Aorta (tissue), 5 donors: ENCODE data around the gene FAT1. TPM values are rescaled to one million over a fixed set of nuclear protein-coding genes. Genes with fewer than 3 reads are reported as not detected.

Experiments used
- ATAC-seq: fragments of 200-7000 bp; cut with Tn5 transposase; one replicate; pipeline ENCODE4 v1.9.1; 2022; ENCODE audit warnings: moderate library complexity; ENCODE audit not compliant: low FRiP score
- DNase-seq, 2 donors: peaks; one replicate each; pipeline ENCODE4 v3.0.0-alpha.2; 2020
- H3K27ac ChIP-seq, 2 donors: one replicate each; pipeline ENCODE4 v1.5.1; 2013; ENCODE audit warnings: low read length in 2 of 2, mild to moderate bottlenecking in 2 of 2, moderate library complexity in 2 of 2, control low read depth in 1 of 2, inconsistent platforms in 1 of 2, low read depth in 1 of 2
- H3K27me3 ChIP-seq, 2 donors: one replicate each; pipeline ENCODE4 v1.6.1; 2013; ENCODE audit warnings: control low read depth in 1 of 2, low read length in 1 of 2, mild to moderate bottlenecking in 1 of 2, moderate library complexity in 1 of 2; ENCODE audit not compliant: insufficient read depth in 2 of 2, control insufficient read depth in 1 of 2
- H3K36me3 ChIP-seq, 2 donors: one replicate each; pipeline ENCODE4 v1.6.1; 2013; ENCODE audit warnings: control low read depth in 1 of 2, low read length in 1 of 2, mild to moderate bottlenecking in 1 of 2; ENCODE audit not compliant: insufficient read depth in 2 of 2, control insufficient read depth in 1 of 2
- H3K4me1 ChIP-seq, 2 donors: one replicate each; pipeline ENCODE4 v1.6.1; 2013; ENCODE audit warnings: low read length in 2 of 2, control low read depth in 1 of 2, mild to moderate bottlenecking in 1 of 2, moderate library complexity in 1 of 2; ENCODE audit not compliant: insufficient read depth in 2 of 2, control insufficient read depth in 1 of 2
- H3K4me3 ChIP-seq, 2 donors: one replicate each; pipeline ENCODE4 v1.5.1; 2013; ENCODE audit warnings: low read length in 2 of 2, control low read depth in 1 of 2, mild to moderate bottlenecking in 1 of 2
- H3K9me3 ChIP-seq: one replicate; pipeline ENCODE4 v1.6.1; 2013; ENCODE audit warnings: mild to moderate bottlenecking, low read length; ENCODE audit not compliant: control insufficient read depth
- WGBS, 2 donors: extraction: QIAGEN DNeasy Blood & Tissue Kit; methylation state at CpG; one replicate each; pipeline ENCODE4 v1.1.7; 2013; 5-methylcytosine and 5-hydroxymethylcytosine counted together
- intact Hi-C, 2 donors: fragments of 100-400 bp; cut with DNase I; formaldehyde crosslinking; loops; one replicate each; pipeline versions ENCODE4 v1.14.2 to v1.15.0; 2022
- polyA plus RNA-seq, 2 donors: library from polyadenylated mRNA; stranded (reverse); fragments of 200-250 nt; gene quantifications; one replicate each; pipeline ENCODE4 v1.2.3, GENCODE V29; 2013
- total RNA-seq, 2 donors: library from RNA; stranded (reverse); fragmentation: NEBNext Ultra II Directional; extraction: Animal tissue kit (Norgen Biotek cat#: 25700); gene quantifications; one replicate each; pipeline ENCODE4 v1.2.1, GENCODE V29; 2021
- donor health status: healthy with polysubstance abuse.
- donor health status: Bipolar disorder and iron deficiency.
- donor health status: DM: no; HTN: no; CAD: no.
- donor health status: DM: no; HTN: no; CAD: no.
- donor health status: DM: yes; HTN: yes; CAD: no.

Gene FAT1
- total and polyA plus RNA-seq, 4 donors = 23.5 to 106 (median 68.2) TPM

GRCh38 chr4:186707996-186708395 is 15.7 kb downstream of the FAT1 start:
- no peaks in the 10 kb centered on the region for H3K27me3 ChIP-seq
- no peak for DNase-seq
- intact Hi-C loops = no loop called here
- ATAC-seq = no peak
- 89 to 90% methylated on average over 16 of the region's 16 CpGs for WGBS, 2 donors
- peaks cover 0 to 7% of the 10 kb centered on the region in 2 donors for H3K36me3 ChIP-seq
- no peak overlapping the region for H3K4me3 ChIP-seq
- H3K9me3 ChIP-seq = no peaks in the 10 kb centered on the region
- peaks cover 2 to 3% of the 10 kb centered on the region in 2 donors for H3K4me1 ChIP-seq
- no peak overlapping the region for H3K27ac ChIP-seq

- Histone ChIP-seq H3K36me3 (peaks cover 0 to 7% of the 10 kb centered on the region in 2 donors), H3K4me3 (no peak overlapping the region), H3K9me3 (no peaks in the 10 kb centered on the region), H3K27ac (no peak overlapping the region), H3K27me3 (no peaks in the 10 kb centered on the region), H3K4me1 (peaks cover 3 to 4% of the 10 kb centered on the region in 2 donors)
- 95% methylated on average over 6 of the region's 6 CpGs for WGBS, 2 donors
- ATAC-seq = no peak
- intact Hi-C loops = no loop called here
- DNase-seq = no peak
Observed at GRCh38 chr4:186707574-186707973, 16.1 kb downstream of the FAT1 start.

- intact Hi-C loops = no loop called here
- peaks cover 0 to 7% of the 10 kb centered on the region in 2 donors for H3K36me3 ChIP-seq
- DNase-seq (no peak), ATAC-seq (no peak)
- H3K9me3 ChIP-seq = no peaks in the 10 kb centered on the region
- no peak overlapping the region for H3K27ac ChIP-seq
- peaks cover 6 to 14% of the 10 kb centered on the region in 2 donors for H3K4me1 ChIP-seq
- no peaks in the 10 kb centered on the region for H3K27me3 ChIP-seq
- H3K4me3 ChIP-seq = no peak overlapping the region
- 3 to 4% methylated on average over 4 of the region's 4 CpGs for WGBS, 2 donors
Observed at GRCh38 chr4:186704057-186704456, 19.6 kb downstream of the FAT1 start.

GRCh38 chr4:186703510-186703909 is 20.1 kb downstream of the FAT1 start:
- Histone ChIP-seq H3K36me3 (peaks cover 0 to 3% of the 10 kb centered on the region in 2 donors), H3K27ac (peak overlapping the region in 1 of 2 donors; percentile 64), H3K9me3 (no peaks in the 10 kb centered on the region), H3K4me3 (no peak overlapping the region), H3K4me1 (peaks cover 6 to 14% of the 10 kb centered on the region in 2 donors), H3K27me3 (no peaks in the 10 kb centered on the region)
- DNase-seq (no peak), ATAC-seq (no peak)
- WGBS, 2 donors = 45 to 61% methylated on average over 8 of the region's 8 CpGs
- intact Hi-C loops = no loop called here

GRCh38 chr4:186702940-186703339 is 20.7 kb downstream of the FAT1 start:
- 68 to 69% methylated on average over 10 of the region's 10 CpGs for WGBS, 2 donors
- DNase-seq (no peak), ATAC-seq (no peak)
- Histone ChIP-seq H3K36me3 (no peaks in the 10 kb centered on the region), H3K27ac (peak overlapping the region in 1 of 2 donors; percentile 55), H3K4me1 (peaks cover 6 to 14% of the 10 kb centered on the region in 2 donors), H3K27me3 (no peaks in the 10 kb centered on the region), H3K9me3 (no peaks in the 10 kb centered on the region), H3K4me3 (no peak overlapping the region)
- intact Hi-C loops = no loop called here

GRCh38 chr4:186702297-186702696 is 21.4 kb downstream of the FAT1 start:
- Histone ChIP-seq H3K9me3 (no peaks in the 10 kb centered on the region), H3K27ac (peak overlapping the region in 1 of 2 donors; percentile 52), H3K4me3 (no peak overlapping the region), H3K4me1 (peaks cover 6 to 14% of the 10 kb centered on the region in 2 donors), H3K36me3 (no peaks in the 10 kb centered on the region), H3K27me3 (no peaks in the 10 kb centered on the region)
- intact Hi-C loops = no loop called here
- 23 to 26% methylated on average over 4 of the region's 4 CpGs for WGBS, 2 donors
- DNase-seq (no peak), ATAC-seq (no peak)

GRCh38 chr4:186701788-186702187 is 21.9 kb downstream of the FAT1 start:
- no peaks in the 10 kb centered on the region for H3K36me3 ChIP-seq
- peak overlapping the region in 1 of 2 donors; percentile 28 for H3K4me3 ChIP-seq
- 49 to 52% methylated on average over 12 of the region's 12 CpGs for WGBS, 2 donors
- H3K27ac ChIP-seq = peak overlapping the region; percentile 52 to 78
- no peak for DNase-seq
- peaks cover 6 to 14% of the 10 kb centered on the region in 2 donors for H3K4me1 ChIP-seq
- intact Hi-C loops = no loop called here
- H3K27me3 ChIP-seq = no peaks in the 10 kb centered on the region
- H3K9me3 ChIP-seq = no peaks in the 10 kb centered on the region
- ATAC-seq = no peak

GRCh38 chr4:186701273-186701672 is 22.4 kb downstream of the FAT1 start:
- DNase-seq (peak in 1 of 2 donors; percentile 58), ATAC-seq (peak; percentile 30)
- no peaks in the 10 kb centered on the region for H3K9me3 ChIP-seq
- H3K4me1 ChIP-seq = peaks cover 6 to 14% of the 10 kb centered on the region in 2 donors
- H3K27ac ChIP-seq = peak overlapping the region; percentile 74 to 78
- H3K27me3 ChIP-seq = no peaks in the 10 kb centered on the region
- H3K36me3 ChIP-seq = no peaks in the 10 kb centered on the region
- 1 to 3% methylated on average over 5 of the region's 5 CpGs for WGBS, 2 donors
- H3K4me3 ChIP-seq = peak overlapping the region in 1 of 2 donors; percentile 28
- intact Hi-C loops = no loop called here

- H3K9me3 ChIP-seq = no peaks in the 10 kb centered on the region
- H3K4me1 ChIP-seq = peaks cover 6 to 14% of the 10 kb centered on the region in 2 donors
- intact Hi-C loops = no loop called here
- H3K27me3 ChIP-seq = no peaks in the 10 kb centered on the region
- peak; percentile 81 for ATAC-seq
- H3K36me3 ChIP-seq = no peaks in the 10 kb centered on the region
- no peak overlapping the region for H3K4me3 ChIP-seq
- peak overlapping the region; percentile 3 to 74 for H3K27ac ChIP-seq
- WGBS, 2 donors = 35 to 46% methylated on average over 16 of the region's 16 CpGs
- DNase-seq = peak; percentile 74 to 91
Observed at GRCh38 chr4:186700746-186701145, 22.9 kb downstream of the FAT1 start.
